ENCODE measurements around the gene STK33. TPM values are rescaled to one million over a fixed set of nuclear protein-coding genes. Genes with fewer than 3 reads are reported as not detected.

STK33 gene
- total RNA-seq, 1 experiment from 2014 or later: 19.5 TPM

DNA sequence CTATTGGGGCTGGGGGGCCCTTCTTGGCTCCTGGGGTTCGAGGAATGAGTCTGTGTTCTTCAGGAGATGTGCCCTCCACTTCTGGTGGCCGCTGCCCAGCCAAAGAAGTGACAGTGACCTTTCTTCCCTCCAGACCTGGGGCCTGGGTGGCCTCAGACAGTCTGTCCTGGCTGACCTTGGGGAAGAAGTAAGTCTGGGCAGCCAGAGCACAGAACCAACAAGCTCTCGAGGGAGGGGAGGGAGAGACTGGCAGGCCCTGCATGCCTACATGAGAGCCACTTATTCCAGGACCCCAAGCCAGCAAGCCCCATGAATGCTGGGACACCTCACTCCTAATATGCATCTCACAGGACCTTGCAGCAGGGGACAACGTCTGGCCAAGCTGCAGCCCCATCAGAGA, 27.1 kb upstream of the STK33 start:
- Histone ChIP-seq H3K14ac (ENCODE audit: insufficient read depth, low read length) (no peak overlapping the region), H3K4me2 (ENCODE audit: insufficient read depth, insufficient read length, low read length) (no peak overlapping the region), H2BK15ac (ENCODE audit: low read depth, low read length) (no peak overlapping the region), H3K23me2 (ENCODE audit: insufficient read length, low read depth, low read length, poor library complexity, severe bottlenecking) (no peaks in the 10 kb centered on the region), H3K23ac (ENCODE audit: insufficient read length, low read depth, low read length) (no peak overlapping the region), H3K9ac (ENCODE audit: extremely low read depth, insufficient read length, low read length) (no peak overlapping the region), H4K20me1 (ENCODE audit: control insufficient read depth, insufficient read depth, insufficient read length) (no peaks in the 10 kb centered on the region), H3K18ac (ENCODE audit: insufficient read length, low read depth, low read length) (no peak overlapping the region), H3K27ac (ENCODE audit: insufficient read length, low read depth, low read length) (no peak overlapping the region), H2BK5ac (ENCODE audit: insufficient read length, low read length) (no peak overlapping the region), H4K91ac (ENCODE audit: insufficient read length, low read depth, low read length) (no peak overlapping the region), H2BK20ac (ENCODE audit: low read depth, low read length, poor library complexity, severe bottlenecking) (no peak overlapping the region), H3K79me2 (ENCODE audit: insufficient read depth, low read length) (no peaks in the 10 kb centered on the region), H3K4me1 (ENCODE audit: insufficient read depth, low read length) (no peaks in the 10 kb centered on the region), H3K4ac (ENCODE audit: low read depth, low read length) (no peak overlapping the region), H3K56ac (ENCODE audit: insufficient read length, low read depth, low read length) (no peak overlapping the region), H3K27me3 (ENCODE audit: insufficient read depth, low read length) (no peaks in the 10 kb centered on the region), H3K9me3 (ENCODE audit: control insufficient read depth, low read depth, low read length) (no peaks in the 10 kb centered on the region), H2AK5ac (ENCODE audit: insufficient read length, low read length) (no peak overlapping the region), H3K79me1 (ENCODE audit: insufficient read depth, low read depth, low read length, poor library complexity, severe bottlenecking) (no peaks in the 10 kb centered on the region), H3T11ph (ENCODE audit: low read length) (no peak overlapping the region), H2BK12ac (ENCODE audit: insufficient read length, low read depth, low read length) (no peak overlapping the region), H4K8ac (replicated peaks; ENCODE audit: insufficient read length, low read depth, low read length) (no peak overlapping the region), H4K5ac (ENCODE audit: insufficient read length, low read depth, low read length) (no peak overlapping the region), H2AFZ (ENCODE audit: low read length) (no peak overlapping the region), H2BK120ac (ENCODE audit: low read depth, low read length, poor library complexity, severe bottlenecking) (no peak overlapping the region)
- DNase-seq: peak; percentile 15
- H3K4me3 Mint-ChIP-seq: no peak overlapping the region
- no peak for TF ChIP-seq CTCF (conservative IDR thresholded peaks at IDR 0.05)
- no peaks in the 10 kb centered on the region for H3K4me1 Mint-ChIP-seq
- H3K9me3 Mint-ChIP-seq: no peaks in the 10 kb centered on the region
- no peak overlapping the region for H3K27ac Mint-ChIP-seq
- H3K36me3 Mint-ChIP-seq (ENCODE audit: insufficient read depth in 1 of 3, low read depth in 3 of 3): peaks cover 0 to 3% (median 0%) of the 10 kb centered on the region in 3 experiments; a peak in 2 of 7 replicates
- no peaks in the 10 kb centered on the region; the same call in 1 of the 2 replicates for H3K27me3 Mint-ChIP-seq (ENCODE audit: low read depth)
- WGBS (ENCODE audit: extremely low coverage, insufficient read length, low lambda C conversion rate): no CpG with 5 or more reads among the region's 4 CpGs

All from H9 (cell line).